ENCODE data around the gene CABLES1.

DNA sequence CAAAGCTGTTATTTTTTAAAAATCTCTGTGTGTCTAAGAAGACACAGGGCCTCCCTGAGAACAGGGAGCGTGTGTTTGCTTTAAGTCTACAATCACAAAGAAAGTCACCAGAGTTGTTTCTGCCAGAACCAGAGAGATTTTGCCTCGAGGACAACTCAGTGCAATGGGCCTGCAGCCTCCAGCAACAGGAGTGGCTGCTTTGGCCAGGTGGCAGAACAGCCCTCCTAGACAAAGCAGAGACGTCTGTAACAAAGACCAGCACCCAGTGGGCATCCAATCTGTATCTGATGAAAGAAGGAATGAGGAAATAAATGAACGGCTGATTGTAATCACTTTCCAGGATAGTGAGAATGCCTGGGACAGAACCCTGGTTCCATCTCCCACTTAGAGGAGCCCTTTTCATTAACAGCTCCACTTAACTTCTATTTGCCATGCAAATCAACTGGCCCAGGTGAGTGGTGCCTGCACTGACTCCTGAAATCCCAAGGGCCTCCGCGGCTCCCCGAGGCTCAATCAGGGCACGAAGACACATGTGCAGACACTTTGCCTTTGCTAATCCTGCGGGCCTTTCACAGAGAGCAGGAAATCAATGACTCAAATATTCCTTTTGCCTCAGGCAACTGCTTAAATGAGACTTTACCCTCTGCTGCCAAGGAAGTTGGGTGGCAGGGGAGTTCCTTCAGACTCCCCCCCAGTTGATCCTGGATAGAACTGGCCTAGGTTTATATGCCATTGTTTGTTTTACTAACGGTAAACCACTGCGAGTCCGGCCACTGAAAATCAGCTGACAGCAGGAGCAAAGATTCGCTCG is 146.5 kb downstream of the CABLES1 start:
- TF ChIP-seq, protein P1, sequence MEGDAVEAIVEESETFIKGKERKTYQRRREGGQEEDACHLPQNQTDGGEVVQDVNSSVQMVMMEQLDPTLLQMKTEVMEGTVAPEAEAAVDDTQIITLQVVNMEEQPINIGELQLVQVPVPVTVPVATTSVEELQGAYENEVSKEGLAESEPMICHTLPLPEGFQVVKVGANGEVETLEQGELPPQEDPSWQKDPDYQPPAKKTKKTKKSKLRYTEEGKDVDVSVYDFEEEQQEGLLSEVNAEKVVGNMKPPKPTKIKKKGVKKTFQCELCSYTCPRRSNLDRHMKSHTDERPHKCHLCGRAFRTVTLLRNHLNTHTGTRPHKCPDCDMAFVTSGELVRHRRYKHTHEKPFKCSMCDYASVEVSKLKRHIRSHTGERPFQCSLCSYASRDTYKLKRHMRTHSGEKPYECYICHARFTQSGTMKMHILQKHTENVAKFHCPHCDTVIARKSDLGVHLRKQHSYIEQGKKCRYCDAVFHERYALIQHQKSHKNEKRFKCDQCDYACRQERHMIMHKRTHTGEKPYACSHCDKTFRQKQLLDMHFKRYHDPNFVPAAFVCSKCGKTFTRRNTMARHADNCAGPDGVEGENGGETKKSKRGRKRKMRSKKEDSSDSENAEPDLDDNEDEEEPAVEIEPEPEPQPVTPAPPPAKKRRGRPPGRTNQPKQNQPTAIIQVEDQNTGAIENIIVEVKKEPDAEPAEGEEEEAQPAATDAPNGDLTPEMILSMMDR (conservative IDR thresholded peaks at IDR 0.05) = no peak
- no peak for TF ChIP-seq EZH2 (IDR thresholded peaks at IDR 0.05; ENCODE audit: low read depth)
